GM15510 (cell line): ENCODE data around the gene SLC27A4.

Source experiments
- POLR2A ChIP-seq: IDR thresholded peaks from 3 replicates; pipeline ENCODE4 v1.6.1; 2011; ENCODE audit warnings: borderline replicate concordance; ENCODE audit not compliant: insufficient read length; ENCODE audit errors: extremely low read depth

SLC27A4 gene

DNA sequence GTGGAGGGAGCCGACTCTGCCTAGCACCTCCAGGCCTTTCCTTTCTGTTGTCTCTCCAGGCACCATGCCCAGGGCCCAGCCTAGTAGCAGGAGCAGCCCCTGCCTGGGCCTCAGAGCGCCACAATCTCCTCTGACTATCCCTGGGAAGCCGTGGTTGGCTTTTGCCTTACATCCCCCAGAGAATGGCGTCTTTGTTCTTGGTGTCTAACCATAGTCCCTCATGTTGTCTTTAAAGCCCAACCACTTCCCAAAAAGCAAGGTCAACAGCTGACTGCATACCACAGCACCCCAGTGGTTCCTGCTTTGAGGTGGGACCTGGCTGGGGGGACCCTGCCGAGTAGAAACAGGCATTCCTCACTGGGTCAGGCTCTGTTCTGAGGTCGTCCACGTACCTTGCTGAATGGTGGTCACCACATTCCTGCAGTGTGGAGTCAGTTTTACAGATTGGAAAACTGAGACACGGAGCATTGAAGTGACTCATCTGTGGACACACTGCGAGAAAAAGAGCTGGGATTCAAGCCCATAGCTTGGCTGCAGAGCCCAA is 66.6 kb downstream of the SLC27A4 start:
- TF ChIP-seq POLR2A, result no peak

DNA sequence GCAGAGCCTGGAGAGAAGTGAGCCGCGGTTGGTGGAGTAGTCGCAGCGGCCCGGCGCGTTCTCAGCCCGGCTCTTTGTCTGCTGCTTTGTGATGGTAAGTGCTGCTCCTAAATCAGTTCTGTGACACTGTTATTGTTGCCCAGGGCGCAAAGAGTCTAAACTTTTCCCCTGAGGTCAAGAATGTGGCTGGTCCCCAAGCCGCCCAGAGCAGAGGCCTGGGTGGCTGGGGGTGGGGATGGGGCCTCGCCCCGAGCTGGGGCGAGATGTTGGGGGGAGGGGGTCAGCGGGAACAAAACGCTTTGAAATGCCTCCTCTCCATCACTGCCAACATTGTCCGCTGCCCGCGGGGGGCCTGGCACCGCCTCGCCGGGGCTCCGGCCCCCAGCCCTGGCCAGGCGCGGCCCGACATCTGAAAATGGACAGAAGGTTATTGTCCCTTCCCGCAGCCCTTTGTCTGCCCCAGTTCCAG is 68.7 kb downstream of the SLC27A4 start:
- no peak for TF ChIP-seq POLR2A

- TF ChIP-seq POLR2A, result no peak
Observed at GRCh38 chr9:128409450-128409849, 69.1 kb downstream of the SLC27A4 start.

DNA sequence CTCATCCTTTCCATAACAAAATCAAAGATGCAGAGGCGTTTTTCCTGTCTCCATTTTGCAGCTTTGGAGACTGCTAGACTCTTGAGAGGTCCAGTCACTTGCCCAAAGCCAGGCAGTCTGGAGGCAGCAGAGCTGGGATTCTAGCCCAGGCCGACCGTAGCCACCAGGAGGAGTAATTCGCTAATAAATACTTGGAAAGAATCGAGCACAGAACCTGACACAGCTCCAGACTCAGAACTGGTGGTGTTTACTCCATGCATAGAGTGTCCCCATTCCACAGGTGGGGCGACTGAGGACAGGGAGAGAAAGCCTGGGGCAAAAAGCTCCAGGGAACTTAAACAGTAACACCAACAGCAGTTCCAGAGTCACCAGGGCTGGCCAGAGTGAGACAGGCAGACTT is 69.7 kb downstream of the SLC27A4 start:
- TF ChIP-seq POLR2A, result no peak
